HUDEP-2 (cell line): Measurements from ENCODE around the gene TP53TG3C.
"Not testable (repeated sequence)": the region's sequence is repeated elsewhere in the genome, so short reads cannot be mapped to it uniquely, and the experiment has no call there.

Experiments used
- DNase-seq, 76 experiments: peaks; one replicate each; lab custom pipeline; 2025; ENCODE audit not compliant: unreplicated experiment in 76 of 76; lab: John Stamatoyannopoulos, UW

Gene TP53TG3C, protein sequence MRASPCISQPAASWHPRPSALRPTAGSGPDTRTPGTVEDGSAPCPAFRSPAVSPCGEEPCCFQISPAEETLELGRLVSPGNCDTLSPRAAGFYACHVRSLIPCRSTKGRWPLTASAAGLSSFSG

GRCh38 chr16:33193926-33194325 is at the start of gene TP53TG3C:
Gene TP53TG3C (plus strand): TSS chr16:33194226. CDS start chr16:33194294, 68 bp downstream.
- not testable (repeated sequence) for DNase-seq
